Activated CD8-positive, alpha-beta memory T cell treated with anti-CD3 and anti-CD28 coated beads, Interleukin-2, amount 50 U/mL, for 24 hours (primary cell): ENCODE data around the gene TERT.
A peak's percentile ranks its signal among the peaks of the same experiment; 100 is the strongest.
"Not testable (repeated sequence)": the region's sequence is repeated elsewhere in the genome, so short reads cannot be mapped to it uniquely, and the experiment has no call there.

ENCODE experiments used
- DNase-seq: peaks from one replicate; pipeline ENCODE4 v3.0.0-alpha.2; 2020; ENCODE audit errors: extremely low read depth

Gene TERT

DNA sequence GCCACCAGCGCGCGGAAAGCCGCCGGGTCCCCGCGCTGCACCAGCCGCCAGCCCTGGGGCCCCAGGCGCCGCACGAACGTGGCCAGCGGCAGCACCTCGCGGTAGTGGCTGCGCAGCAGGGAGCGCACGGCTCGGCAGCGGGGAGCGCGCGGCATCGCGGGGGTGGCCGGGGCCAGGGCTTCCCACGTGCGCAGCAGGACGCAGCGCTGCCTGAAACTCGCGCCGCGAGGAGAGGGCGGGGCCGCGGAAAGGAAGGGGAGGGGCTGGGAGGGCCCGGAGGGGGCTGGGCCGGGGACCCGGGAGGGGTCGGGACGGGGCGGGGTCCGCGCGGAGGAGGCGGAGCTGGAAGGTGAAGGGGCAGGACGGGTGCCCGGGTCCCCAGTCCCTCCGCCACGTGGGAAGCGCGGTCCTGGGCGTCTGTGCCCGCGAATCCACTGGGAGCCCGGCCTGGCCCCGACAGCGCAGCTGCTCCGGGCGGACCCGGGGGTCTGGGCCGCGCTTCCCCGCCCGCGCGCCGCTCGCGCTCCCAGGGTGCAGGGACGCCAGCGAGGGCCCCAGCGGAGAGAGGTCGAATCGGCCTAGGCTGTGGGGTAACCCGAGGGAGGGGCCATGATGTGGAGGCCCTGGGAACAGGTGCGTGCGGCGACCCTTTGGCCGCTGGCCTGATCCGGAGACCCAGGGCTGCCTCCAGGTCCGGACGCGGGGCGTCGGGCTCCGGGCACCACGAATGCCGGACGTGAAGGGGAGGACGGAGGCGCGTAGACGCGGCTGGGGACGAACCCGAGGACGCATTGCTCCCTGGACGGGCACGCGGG is at the start of gene TERT:
Gene TERT, minus strand, starts transcription at position 234 of the 815 bp plus-strand sequence. Its CDS starts 79 bp downstream, at position 155.
- peak; percentile 65 for DNase-seq

DNA sequence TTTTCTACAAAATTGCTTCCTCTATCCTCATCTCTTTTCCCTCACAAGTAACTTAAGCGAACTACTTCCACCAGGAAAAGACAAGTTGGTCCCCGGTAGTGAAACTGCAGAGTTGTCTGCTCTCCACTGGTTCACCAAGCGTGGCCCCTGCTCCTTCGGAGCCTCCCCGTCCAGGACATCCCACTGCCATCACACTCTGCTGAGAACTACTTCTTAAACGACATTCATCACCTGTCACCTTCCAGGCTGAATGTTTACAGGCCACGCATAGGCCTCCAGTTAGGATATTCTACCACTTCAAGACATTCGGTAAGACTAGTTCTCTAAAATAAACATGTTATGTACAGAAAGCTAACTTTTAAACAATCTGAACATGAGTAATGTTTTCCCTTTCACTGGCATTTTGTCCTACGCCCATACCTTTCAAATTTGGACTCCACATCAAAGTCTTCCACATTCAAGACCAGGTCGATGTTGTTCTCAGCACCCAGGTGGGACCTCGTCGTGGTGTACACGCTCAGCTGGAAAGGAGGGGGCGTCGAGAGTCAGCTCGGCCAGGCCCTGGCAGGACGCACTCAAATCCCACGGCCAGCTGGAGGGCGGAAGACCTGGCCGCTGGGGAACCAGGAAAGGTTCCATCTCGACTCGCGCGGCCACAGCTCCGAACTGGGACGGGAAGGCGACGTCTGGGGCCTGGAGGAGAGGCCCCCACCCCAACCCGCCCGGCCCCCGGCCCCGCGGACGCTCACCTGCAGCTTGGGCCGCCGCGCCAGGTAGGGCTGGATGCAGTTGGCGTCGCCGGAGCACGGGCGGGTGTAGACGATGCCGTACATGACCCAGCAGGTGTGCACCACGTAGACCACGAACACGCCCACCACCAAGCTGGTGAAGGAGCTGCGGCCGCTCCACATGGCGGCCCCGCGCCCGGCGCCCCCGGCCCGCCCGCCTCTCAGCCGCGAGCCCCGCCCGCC is 49.3 kb upstream of the TERT start:
- no peak for DNase-seq

DNA sequence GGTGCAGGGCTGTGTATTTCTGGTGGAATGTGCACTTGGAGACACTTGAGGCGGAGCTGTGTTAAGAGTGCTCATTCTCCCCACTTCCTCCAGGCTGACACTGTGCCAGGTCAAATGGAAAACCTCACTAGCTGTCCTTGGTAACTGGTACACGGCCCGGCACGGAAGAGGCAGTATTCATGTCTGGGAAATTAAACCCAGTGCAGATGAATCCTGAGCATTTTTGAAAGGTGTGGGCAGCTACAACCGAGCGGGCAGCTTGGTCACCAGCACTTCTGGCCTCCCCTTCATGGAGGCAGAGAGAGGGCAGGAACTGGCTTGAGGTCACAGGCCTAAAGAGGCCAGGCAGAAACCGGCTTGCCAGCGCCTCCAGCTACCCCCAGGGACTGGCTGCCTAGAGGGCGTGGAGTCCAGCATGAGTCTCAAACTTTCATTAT is 48.5 kb upstream of the TERT start:
- no peak for DNase-seq

DNA sequence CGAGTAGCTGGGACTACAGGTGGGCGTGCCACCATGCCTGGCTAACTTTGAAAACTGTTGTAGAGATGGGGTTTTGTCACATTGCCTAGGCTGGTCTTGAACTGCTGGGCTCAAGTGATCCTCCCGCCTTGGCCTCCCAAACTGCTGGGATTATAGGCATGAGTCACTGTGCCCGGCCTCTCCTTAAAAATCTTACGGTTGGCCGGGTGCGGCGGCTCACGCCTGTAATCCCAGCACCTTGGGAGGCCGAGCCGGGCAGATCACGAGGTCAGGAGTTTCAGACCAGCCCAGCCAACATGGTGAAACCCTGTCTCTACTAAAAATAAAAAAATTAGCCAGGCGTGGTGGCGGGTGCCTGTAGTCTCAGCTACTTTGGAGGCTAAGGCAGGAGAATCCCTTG is 47.8 kb upstream of the TERT start:
- not testable (repeated sequence) for DNase-seq

DNA sequence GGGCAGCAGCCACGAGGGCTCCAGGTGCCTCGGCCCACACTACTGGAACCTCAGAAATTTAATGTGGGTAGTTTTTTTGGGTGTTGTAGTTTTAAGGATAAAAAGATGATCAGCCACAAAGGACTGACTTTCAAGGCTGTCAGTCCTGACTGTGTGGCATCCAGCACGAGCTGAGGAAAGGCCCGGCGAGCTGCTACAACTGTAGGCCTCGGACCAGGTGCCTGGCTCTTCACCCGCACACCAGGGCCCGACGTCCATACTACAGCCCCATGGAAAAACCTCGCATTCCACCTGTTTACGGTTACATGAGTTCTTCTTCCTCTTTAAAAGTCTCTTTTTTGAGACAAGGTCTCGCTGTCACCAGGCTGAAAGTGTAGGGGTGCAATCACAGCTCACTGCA is 47.4 kb upstream of the TERT start:
- DNase-seq = no peak

DNA sequence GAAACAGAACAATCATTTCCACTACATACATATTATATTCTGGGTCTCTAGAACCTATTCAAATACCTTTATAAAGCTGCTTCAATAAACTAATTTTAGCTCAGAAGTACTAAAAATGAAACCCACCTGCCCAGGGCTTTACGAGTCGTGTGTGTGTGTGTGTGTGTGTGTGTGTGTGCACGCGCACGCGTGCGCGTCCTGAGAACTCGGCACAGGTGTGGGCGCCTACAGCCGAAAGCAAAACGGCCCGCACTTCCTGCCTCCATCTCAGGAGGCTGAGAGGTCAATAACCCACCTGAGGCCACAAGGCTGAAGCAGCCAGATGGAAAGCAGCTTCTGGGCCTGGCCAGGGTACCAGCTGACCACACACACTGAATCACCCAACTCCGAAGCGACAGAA is 47.0 kb upstream of the TERT start:
- no peak for DNase-seq

DNA sequence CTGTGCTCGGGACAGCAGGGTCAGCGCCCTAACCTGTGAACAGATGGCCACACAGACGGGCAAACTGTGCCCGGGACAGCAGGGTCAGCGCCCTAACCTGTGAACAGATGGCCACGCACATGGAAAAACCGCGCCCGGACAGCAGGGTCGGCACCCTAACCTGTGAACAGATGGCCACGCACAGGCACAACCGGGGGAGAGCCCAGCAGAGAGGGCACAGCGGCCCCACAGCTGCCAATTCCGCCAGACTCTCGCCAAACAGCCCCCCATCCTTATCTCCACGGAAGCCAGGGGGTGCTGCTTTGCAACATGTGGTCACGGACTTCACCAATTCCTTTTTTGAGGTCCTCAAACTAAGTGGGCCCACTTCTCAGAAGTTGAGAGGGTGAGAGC is 44.9 kb upstream of the TERT start:
- DNase-seq = not testable (repeated sequence)

DNA sequence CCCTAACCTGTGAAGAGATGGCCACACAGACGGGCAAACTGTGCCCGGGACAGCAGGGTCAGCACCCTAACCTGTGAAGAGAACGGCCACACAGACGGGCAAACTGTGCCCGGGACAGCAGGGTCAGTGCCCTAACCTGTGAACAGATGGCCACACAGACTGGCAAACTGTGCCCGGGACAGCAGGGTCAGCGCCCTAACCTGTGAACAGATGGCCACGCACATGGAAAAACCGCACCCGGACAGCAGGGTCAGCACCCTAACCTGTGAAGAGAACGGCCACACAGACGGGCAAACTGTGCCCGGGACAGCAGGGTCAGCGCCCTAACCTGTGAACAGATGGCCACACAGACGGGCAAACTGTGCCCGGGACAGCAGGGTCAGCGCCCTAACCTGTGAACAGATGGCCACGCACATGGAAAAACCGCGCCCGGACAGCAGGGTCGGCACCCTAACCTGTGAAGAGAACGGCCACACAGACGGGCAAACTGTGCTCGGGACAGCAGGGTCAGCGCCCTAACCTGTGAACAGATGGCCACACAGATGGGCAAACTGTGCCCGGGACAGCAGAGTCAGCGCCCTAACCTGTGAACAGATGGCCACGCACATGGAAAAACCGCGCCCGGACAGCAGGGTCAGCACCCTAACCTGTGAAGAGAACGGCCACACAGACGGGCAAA is 44.4 kb upstream of the TERT start:
- not testable (repeated sequence) for DNase-seq

DNA sequence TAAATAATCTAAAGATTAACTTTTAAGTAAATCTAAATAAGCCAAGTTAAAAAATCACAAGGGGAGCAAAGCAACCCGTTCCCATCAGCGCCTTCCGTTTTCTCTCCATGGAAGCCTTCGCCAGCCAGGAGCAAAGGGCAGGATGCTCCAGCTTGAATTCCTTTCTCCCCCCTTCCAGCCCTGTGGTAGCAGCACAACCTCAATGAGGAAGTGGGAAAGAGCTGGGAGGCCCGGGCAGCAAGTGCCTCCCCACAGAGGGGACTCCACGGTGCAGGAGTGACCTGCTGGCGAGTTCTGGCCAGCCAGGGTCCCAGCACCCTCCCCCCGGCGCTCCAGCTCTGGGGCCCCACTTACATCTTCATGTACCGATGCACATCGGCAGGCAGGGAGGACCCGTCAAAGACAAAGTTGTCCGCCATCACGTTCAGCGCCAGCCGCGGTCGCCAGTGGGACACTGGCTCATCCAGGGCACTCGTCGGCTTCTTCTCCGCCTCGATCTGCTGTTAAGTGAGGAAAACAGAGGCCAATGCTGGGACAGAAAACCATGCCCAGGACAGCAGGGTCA is 43.7 kb upstream of the TERT start:
- no peak for DNase-seq

DNA sequence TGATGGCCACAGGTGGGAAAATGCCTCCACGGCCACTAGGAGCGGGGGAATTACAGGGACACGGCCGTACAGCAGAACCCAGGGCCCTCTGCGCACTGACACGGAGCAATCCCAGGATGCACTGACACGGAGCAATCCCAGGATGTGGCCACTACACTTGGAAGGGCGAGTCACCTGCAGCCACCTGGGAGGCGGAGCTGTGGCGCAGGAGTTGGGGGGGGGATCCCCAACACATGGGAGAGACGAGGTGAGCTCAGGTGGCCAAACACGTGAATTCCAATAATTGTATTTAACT is 43.3 kb upstream of the TERT start:
- DNase-seq = no peak

DNA sequence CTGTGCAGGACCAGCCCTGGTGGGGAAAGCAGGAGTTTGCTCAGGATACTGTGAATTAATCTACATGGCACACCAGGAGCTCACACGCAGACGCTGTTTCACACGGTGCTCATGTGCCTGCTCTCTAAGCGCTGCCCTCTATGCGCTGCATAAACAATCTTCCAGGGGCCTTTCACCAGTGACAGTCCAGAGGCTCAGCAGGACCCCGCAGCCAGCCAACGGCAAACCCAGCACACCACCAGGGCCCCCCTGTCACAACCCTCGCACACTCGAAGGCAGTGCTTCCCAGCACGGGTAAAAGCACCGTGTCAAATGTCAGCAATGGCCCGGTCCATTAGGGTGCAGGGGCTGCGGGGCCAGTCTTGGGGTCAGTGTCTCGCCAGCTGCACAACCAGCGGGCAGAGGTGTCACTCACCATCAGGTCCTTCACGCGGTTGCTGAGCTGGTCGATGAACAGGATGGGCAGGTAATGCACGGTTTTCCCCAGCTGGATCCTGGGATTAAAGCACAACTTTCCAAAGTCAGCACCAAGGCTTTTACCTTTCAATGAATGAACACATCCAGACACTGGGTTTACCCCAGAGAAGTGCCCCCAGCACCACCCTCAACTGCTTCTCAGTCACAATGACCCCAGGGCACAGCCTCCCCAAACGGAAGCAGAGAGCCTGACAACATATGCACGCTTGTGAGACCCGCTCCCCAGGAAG is 42.8 kb upstream of the TERT start:
- no peak for DNase-seq

DNA sequence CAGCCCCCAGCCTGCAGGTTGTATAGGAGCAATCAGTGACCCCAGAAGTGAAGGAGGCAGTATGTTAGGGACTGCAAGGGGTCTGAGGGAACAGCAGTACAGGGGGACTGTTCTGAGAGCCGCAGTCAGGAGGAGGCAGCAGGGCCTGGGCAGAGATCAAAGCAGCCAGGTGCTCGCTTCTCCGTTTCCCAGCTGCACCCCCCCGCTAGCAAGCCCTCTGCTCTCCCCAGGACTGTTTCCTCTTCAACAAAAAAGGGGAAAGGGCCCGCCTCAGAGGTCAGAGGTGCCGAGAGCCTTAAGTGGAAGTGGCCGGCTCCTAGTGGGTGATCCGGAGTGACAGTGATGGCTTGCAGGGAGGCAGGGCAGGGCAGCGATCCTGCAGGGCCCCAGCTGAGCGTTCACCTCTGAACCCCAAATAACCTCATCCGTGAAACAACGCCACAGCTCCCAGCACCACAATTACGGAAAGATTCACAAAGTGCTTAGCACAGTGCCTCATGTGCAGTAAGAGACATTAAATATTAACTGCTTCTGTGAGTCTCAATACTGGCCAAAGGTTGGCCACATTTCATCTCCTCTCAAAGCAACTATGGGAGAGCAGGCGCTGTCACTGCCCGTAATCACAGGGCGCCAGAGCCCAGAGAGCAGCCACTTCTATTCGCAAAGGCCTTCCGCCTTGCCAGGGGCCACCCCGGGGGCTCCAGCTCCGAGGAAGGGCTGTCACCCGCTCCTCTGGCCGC is 42.1 kb upstream of the TERT start:
- DNase-seq = no peak

DNA sequence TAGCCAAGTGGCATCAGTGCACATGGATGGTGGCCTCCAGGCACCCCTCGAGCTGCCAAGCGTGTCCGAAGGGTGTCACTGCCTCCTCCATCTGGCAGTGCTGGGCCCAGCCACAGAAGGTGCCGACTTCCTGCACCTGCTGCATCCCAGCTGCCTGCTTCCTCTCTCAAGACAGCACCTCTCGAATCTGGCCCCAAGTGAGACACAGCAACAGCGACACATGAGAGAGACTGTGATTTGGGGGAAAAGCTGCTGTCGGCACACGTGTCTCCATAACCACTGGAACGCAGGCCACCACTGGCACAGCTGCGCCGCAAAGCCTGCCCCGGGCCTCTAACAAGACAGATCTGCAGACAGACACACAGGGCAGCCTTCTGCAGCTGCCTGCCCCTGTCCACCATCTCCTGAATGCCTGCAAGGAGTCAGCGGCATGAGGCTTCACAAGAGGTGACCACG is 41.3 kb upstream of the TERT start:
- no peak for DNase-seq

DNA sequence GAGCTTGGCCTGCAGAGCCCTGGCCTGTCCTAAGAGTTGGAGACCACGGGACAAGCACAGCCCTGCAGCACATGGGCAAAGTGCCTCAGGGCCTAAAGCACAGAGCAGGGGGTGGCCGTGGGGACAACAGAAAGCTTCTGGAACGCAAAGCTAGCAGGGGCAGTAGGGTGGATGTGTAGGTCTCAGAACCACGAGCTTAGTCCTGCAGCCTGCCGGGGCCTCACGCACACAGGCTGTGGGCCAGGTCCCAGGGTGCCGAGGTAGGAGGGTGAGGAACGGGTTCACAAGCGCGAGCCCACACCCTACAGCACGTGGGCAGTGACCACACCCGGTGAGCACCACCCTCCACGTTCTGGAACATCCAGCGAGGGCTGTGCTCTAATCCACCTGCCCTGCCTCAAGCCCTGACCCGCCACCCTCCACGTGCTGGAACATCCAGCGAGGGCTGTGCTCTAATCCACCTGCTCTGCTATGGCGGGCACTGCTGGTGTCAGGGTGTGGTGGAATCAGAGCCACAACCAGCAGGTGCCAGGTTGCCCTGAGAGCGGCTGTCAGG is 40.8 kb upstream of the TERT start:
- no peak for DNase-seq

DNA sequence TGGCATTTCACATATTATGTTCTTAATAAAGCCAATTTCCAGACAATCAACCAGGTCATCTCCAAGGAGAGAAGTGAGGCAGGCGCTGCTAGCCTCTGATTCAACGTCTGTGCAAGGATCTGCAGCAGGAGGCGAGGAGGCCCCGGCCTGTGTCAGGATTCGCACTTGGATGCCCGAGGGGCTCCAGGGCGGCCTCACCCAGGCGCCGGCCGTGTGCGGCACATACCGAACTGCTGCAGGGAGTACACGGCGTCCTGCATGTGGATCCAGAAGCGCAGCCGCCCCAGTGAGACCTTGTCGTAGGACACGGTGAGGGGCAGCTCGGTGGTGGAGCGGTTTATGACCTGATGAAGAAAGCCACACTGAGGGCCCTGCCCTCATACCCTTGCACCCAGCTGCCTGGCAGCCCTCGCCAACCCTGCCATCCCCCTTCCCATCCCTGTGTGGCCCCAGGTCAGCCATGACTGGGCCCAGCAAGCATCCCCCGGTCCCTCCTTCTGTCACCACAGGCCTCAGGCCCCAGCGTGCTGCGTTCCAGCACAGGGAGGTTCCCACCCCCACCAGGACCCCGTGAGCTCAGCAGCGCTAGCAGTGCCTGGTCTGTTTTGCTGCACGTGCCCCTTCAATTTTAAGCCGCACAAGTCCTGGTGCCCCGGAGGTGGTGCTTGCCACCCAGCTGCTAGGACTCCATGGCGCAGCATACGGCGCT is 40.1 kb upstream of the TERT start:
- no peak for DNase-seq

DNA sequence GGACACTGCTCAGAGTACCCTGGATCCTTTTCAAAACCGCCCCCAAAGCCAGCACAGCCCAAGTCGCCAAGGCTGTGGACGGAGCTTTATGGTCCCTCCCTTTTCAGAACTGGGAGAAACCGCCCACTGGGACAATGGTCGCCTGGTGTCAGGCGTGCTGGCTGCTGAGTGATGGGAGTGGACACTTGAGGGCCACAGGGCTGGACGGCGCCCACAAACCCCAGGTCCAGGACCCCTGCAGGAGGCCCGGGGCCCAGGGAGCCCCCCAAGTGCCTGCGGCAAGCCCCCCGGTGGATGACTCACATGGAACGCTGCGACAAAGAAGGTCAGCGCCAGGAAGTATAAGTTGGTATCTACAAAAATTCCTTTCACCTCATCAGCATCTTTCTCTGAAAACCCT is 39.1 kb upstream of the TERT start:
- DNase-seq = no peak

DNA sequence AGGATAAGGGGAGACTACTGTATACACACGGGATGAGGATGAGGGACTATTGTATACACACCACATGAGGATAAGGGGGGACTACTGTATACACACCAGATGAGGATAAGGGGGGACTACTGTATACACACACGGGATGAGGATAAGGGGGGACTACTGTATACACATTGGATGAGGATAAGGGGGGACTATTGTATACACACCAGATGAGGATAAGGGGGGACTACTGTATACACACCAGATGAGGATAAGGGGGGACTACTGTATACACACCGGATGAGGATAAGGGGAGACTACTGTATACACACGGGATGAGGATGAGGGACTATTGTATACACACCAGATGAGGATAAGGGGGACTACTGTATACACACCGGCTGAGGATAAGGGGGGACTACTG is 38.4 kb upstream of the TERT start:
- DNase-seq = not testable (repeated sequence)

DNA sequence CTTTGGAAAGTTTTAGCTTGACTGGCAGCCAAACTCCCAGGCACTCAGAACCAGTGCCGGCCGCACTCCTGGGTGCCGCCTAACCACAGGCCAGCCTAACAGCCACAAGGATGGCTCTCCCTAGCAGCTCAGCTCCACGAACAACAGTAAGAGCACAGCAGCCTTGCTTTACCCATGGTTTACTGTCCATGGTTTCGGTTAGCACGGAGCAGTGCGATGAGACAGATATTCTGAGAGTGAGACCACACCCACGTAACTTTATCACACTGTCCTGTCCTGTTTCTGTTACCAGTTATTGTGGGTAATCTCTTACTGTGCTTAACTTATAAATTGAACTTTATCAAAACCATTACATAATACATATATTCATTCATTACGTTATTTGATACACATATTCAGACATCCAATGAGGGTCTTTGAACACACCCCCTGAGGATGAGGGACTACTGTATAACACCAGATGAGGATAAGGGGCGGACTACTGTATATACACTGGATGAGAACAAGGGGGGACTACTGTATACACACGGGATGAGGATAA is 37.7 kb upstream of the TERT start:
- DNase-seq = no peak

DNA sequence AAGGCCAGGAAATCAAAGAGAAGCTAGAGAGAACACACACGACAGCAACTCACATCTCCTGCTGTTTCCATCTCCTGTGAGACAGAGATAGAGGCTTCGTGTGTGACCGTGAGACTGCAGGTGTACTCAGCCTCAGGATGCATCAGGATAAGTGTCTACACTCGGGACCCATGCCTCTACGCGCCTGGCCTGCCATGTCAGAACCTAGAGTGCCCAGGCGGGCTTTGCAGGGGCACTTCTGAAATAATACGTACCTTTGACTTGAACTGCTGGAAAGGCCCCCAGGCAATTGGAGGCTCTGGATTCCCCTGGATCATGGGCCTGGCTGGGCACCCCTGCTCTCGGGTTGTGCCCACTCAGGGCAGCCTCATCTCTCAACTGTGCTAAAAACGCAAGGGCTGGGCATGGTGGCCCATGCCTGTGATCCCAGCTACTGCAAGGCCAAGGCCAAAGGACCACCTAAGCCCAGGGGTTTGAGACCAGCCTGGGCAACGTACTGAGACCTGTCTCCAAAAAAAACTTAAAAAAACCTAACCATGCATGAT is 37.1 kb upstream of the TERT start:
- DNase-seq = no peak
